Activated CD4-positive, CD25-positive, alpha-beta regulatory T cell treated with anti-CD3 and anti-CD28 coated beads, Interleukin-2, amount 50 U/mL, for 16 hours (primary cell): Measurements from ENCODE around the gene SHISA5.
"Not testable (repeated sequence)": the region's sequence is repeated elsewhere in the genome, so short reads cannot be mapped to it uniquely, and the experiment has no call there.

Experiments
- DNase-seq: peaks from one replicate; pipeline ENCODE4 v3.0.0-alpha.2; 2020; ENCODE audit warnings: low read depth, low spot score

The SHISA5 gene

DNA sequence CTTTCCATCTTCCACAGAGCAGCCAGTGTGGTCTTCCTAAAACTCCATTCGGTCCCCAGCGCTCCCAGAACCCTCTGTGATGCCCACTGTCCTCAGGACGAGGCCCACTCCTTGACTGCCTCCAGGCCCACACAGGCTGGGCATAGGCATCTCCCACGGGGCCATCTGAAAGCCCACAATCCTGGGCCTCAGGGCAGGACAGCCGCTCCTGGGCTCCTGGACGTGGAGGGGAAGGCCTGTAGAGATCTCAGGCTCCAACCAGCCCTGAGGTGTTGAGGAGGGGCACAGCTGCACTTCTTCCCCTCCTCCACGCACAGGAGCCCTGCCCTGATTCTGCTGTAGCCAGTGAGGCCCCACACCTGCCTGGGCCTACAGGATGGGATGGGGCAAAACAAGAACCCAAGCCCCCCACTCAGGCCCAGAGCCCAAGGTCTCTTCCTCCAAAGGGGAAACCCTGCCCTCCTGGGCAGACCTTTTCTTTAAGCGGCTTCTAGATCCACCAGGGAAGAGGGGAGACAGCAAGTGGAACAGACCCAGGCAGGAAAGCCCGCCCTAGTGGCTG lies 25.9 kb downstream of the SHISA5 start:
- no peak for DNase-seq

DNA sequence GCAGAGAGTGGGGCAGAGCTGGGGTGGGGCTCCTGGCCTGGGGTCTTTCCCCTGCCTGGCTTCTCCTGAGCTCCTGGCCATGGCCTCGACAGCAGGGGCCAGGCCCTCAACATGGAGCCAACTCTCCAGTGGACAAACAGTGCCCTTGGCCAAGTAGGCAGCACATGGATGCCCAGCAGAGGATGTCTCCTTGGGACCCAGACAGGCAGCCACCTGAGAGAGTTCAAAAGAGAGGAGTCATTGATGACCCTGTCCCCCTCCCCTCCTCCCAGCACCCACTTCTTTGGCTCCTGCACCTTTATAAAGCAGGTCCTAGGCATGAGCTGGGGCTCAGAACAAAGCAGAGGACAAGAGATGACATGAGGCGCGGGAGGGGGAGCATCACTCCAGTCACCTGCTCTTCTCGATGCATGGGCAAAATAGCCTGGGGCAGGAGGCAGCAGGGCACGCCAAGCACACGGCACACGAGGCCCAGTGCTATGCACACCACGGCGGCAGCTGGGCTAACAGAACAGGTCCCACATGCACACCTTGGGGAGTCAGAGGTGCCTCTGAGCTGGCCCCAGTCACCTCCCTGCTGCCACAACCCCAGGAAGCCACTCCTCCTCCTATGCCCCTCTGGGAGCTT lies 27.4 kb downstream of the SHISA5 start:
- no peak for DNase-seq

DNA sequence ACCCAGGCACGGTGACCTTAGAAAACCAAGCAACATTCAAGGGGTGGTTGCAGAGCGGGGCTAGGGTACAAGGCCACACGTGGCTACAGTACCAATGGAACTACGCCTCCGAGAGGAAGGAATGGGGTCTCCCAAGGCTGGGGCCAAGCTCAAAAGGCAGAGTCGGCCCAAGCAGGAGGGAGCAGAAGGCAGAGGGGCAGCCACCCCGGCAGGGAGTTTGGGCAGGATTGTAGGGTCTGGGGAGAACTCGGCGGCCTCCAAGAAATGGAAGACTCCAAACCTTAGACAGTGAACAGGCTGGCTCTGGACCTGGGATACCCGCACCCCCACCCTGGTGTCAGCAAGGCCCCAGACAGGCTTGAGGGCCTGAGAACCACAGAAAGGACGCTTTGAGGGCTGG lies 28.8 kb downstream of the SHISA5 start:
- no peak for DNase-seq

DNA sequence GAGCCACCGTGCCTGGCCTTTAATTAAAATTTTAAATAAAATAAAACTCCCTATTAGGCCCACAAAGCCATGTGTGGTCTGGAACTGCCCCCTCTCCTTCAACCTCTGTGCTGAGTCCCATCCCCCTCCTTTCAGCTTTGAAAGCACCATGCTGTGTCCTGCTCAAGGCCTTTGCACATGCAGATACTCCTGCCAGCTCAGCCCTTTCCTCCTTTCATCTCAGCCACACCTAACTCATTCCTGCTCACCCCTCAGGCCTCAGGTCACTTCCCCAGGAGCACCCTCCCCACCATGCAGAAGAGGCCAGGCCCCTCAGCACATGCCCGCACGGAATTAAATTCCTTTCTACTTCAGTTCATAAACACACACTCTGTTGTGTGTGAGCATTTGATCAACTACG lies 29.4 kb downstream of the SHISA5 start:
- no peak for DNase-seq

DNA sequence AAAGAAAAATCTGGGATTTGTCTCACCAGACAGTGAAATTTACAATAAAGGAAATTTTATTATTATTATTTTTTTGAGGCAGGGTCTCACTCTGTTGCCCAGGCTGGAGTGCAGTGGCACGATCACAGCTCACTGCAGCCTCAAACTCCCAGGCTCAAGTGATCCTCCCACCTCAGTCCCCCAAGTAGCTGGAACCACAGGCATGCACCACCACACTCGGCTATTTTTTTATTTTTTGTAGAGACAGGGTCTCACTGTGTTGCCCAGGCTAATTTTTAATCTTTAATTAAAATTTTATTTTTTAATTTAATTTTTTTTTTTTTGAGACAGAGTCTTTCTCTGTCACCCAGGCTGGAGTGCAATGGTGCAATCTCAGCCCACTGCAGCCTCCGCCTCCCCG lies 29.9 kb downstream of the SHISA5 start:
- not testable (repeated sequence) for DNase-seq

DNA sequence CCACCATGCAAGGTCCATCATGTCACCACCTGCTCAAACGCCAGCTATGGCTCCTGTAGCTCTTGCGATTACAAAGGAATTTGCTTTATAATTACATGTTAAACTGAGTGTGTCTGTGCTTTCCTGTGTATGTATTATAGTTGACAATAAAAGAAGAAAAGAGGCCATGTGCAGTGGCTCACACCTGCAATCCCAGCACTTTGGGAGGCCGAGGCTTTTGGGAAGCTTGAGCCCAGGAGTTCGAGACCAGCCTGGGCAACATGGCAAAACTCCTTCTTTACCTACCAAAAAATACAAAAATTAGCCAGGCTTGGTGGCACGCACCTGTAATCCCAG lies 30.4 kb downstream of the SHISA5 start:
- DNase-seq, result no peak

DNA sequence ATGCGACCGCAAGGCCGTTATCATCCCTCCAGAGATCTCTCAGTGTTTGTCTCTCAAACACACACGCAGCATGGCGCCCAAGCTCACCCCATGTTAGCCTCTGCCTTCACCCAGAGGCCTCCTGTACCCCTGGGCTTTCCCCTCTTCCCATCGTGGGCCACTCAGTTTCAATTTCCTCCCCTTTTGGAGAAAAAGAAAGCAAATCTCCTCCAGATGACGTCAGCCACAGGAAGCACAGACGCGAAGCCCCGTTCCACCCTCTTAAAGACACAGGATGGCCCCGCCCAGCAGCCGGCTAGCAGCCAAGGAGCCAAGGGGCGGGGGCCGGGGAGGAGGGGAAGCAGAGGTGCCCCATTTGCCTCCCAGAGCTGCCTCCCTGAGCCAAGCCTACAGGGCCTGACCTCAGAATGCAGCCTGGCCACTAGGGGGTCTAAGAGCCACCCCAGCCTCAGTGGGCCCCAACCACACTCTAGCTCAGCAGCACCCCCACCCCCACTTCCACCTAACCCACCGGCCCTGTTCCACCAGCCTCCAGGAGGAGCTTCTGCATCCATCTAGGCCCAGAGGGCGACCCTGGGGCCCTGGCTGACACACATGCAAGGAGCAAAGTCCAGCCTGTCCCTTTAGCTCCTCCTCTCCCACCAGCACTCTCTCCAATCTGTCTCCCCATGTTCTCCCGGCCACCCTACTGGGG lies 30.9 kb downstream of the SHISA5 start:
- peak; percentile 88 for DNase-seq

DNA sequence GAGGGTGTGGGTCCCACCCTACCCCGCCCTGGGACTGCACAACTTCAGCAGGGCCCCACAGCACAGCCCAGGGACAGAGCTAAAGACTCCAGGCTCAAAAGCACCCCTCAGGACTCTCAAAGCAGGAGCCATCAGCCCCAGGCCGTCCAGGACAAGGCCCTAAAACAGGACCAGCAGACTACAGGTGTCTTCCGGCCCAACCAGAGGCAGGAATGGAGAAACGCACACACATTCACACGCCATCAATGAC lies 31.4 kb downstream of the SHISA5 start:
- DNase-seq, result no peak

DNA sequence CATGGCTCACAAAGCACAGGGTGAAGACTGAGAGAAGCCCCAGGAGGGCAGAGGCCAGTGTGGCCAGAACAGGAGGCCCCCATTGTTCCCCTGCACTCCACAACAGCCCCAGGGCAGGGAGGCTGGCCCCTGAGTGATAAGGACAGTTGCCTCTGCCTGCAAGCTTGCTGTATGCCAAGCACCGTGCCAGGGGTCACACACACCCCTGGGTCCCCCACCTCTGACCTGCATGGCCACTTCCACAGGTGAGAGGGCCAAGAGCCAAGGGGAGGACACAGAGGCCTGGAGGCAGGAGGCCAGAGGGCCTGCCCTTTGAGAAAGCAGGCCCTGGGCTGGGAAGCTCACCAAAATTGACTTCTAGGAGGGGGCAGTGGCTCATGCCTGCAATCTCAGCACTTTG lies 33.7 kb downstream of the SHISA5 start:
- DNase-seq, result no peak

DNA sequence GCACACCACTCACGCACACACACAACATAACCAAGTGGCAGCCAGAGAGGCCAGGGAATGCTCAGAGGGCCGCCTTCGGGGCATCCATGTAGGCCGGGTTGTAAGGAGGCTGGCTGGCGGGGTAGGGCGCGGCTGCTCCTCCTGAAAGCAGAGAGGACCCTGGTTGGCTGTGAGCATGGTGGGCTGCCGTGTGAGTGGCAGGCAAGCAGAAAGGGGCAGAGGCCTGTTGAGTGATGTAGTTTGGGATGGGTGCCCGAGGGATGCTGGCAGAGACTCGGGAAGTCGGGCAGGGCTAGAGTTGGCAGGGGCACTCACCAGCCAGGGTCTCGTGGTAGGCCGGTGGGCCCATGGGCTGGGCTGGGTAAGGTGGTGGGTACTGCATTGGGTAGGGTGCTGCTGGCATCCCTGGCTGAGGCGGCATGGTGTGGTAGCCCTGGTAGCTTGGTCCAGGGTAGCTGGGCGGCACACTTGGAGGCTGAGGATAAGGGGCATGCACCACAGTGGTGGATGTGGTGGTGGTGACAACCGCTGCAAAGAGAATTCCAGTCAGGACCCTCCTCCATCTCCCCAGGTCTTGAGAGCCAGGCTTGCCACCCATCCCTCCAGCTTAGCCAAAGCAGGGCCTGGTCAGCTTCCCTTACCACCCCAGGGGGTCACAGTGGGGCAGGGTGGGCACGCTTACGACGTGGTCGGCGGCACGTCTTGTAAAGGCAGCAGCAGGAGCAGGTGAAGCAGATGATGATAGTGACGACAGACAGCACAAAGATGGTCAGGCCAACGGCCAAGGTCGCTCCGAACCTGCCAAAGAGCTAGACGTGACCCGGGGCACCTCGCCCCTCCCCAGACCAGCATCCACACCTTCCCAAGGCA lies 34.7 kb downstream of the SHISA5 start:
- DNase-seq, result no peak

DNA sequence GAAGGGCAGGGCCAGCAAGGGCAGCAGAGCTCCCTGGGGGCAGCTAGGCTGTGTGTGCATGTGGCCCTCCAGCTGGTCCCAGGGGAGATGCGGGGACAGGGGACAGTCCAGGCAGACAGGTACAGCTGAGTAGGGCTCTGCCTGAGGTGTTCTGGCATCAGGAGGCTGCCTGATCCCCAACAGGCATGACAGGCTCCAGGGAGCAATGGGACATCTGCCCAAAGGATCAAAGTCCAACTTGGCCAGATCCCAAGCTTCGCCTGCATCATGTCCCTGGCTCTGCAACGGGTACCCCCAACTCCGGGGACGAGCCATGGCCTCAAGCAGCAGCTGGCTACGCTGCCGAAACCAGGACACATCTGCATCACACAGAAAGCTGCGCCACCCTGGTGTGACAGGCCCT lies 35.6 kb downstream of the SHISA5 start:
- no peak for DNase-seq

DNA sequence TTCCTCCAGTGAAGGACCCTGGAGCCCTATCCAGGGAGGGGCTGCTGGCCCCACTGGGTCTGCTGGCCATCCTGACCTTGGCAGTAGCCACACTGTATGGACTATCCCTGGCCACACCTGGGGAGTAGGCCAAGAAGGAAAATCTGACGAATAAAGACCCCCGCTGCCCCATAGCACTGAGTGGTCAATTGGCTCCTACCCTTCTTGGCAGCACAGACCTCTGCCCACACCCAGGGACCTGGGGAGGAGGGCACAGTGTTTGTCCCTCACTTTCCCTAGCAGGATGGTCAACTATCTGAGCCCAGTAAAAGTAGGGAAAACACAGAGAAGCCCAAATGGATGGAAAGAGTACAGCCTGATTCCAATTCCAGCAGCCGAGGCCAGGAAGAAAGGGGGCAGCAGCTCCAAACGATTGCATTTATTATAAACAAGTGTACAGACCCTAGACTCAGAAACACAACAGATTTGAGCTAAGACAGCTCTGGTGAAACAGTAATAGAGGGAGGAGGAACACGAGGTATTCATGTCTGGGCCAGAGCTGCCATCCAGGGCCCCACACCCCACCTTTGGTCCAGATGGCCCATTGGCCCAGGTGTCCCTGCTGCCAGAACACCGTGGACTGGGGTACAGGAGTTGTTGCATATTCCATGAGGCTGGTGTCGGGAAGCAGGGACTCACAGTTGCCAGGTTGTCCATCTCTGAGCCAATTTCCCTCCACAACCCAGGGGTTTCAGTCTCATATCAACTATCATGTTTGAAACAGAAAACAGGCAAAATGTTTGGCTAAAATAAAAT lies 36.3 kb downstream of the SHISA5 start:
- no peak for DNase-seq

DNA sequence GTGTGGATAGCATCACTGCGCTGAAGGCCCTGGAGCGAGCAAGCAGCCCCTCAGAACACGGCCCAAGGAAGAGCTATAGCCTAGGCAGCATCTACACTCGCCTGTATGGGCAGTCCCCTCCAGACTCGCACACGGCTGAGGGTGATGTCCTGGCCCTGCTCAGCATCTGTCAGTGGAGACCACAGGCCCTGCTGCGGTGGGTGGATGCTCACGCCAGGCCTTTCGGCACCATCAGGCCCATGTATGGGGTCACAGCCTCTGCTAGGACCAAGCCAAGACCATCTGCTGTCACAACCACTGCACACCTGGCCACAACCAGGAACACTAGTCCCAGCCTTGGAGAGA lies 36.9 kb downstream of the SHISA5 start:
- DNase-seq, result no peak

DNA sequence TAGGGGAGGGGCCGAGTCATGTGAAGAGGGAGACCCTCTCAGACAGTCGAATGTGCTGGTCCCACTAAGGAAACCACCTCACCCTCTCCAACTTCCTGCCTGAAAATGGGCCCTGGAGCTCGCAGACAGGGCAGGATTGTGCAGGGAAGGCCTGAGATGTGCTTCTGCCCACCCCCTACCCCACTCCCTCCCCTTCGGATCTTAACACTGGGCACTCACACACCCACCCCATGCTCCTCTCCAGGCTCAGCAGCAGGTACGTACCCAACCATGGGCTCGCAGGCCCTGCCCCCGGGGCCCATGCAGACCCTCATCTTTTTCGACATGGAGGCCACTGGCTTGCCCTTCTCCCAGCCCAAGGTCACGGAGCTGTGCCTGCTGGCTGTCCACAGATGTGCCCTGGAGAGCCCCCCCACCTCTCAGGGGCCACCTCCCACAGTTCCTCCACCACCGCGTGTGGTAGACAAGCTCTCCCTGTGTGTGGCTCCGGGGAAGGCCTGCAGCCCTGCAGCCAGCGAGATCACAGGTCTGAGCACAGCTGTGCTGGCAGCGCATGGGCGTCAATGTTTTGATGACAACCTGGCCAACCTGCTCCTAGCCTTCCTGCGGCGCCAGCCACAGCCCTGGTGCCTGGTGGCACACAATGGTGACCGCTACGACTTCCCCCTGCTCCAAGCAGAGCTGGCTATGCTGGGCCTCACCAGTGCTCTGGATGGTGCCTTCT lies 37.4 kb downstream of the SHISA5 start:
- no peak for DNase-seq

DNA sequence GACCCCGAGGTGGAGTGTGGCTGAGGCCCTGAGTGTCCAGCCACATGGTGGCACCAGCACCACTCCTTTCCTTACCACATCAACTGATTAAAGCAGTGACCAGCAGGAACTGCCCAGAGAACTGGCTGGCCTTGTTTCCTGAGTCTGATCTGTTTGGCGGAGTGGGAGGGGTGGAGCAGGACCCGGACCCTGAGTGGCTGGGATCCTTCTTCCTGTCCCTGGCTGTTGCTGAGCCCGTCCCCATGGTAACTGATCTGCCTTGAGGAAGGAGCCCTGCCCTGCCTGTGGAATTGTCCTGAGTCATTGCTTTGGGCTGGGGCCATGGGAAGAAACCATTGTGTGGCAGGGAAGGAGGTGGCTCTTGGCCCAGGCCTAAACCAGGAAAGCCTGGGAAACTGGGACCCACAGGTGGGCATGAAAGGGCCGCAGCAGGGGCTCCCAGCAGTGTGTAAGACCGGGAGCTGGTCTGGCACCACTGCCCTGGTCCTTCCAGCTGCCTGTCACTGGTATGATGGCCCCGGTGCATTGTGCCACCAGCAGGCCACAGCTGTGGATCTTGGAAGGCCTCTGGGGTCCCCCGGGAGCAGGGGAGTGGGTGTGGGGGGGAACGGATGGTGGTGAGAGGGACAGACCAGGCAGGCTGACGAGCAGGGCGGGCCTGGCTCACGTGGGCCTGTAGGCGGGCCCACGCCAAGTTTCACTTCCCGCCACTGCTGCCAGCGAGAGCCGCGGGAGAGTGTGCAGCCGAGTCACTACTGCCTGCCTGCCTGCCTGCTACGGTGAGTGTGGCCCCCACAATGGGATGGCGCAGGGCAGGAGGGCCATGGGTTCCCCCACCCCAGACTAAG lies 38.2 kb downstream of the SHISA5 start:
- peak; percentile 54 for DNase-seq

DNA sequence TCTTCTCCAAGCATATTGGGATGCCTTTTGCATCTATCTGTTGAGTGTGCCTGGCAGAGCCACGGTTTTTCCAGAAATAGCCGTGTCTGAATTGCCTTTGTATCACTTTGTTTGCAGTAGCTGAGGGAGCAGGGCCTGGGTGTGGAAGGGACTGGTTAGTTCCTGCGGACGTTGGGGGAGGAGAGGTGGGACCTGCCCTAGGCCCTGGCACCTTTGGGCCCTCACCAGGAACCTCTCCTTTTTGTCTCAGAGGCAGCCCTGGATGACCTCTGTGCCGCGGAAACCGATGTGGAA lies 38.8 kb downstream of the SHISA5 start:
- no peak for DNase-seq

DNA sequence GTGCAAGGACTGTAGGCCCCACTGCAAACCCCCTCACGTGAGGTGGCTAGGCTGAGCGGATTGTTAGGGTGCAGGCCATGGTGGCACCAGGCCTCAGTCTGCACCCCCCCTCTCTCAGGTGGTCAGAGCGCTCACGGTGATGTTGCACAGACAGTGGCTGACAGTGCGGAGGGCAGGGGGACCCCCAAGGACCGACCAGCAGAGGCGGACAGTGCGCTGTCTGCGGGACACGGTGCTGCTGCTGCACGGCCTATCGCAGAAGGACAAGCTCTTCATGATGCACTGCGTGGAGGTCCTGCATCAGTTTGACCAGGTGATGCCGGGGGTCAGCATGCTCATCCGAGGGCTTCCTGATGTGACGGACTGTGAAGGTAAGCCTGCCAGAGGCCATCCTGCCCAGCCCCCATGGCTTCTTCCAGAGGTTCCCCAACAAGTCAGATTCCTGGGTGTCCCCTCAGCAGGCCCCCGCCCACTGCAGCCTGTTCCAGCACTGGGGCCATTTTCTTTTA lies 39.2 kb downstream of the SHISA5 start:
- no peak for DNase-seq

DNA sequence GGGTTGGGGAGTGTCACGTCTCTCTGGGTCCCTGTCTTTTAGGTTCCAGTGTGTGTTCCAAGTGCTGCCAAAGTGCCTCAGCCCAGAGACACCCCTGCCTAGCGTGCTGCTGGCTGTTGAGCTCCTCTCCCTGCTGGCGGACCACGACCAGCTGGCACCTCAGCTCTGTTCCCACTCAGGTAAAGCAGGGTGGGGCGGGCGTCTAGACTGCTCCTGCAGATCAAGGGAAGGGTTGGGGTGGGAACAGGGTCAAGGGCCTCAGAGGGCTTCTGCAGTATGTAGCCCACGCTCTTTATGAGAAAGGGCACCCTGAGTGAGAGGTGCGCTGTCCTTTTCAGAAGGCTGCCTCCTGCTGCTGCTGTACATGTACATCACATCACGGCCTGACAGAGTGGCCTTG lies 40.3 kb downstream of the SHISA5 start:
- DNase-seq, result no peak

DNA sequence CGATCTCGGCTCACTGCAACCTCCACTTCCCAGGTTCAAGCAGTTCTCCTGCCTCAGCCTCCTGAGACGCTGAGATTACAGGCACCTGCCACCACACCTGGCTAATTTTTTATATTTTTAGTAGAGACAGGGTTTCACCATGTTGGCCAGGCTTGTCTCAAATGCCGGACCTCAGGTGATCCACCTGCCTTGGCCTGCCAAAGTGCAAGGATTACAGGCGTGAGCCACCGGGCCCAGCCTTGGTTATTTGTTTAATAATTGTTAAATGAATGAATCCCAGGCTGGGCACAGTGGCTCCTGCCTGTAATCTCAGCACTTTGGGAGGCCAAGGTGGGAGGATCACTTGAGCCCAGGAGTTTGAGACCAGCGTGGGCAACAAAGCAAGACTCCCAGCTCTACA lies 42.2 kb downstream of the SHISA5 start:
- DNase-seq, result not testable (repeated sequence)

DNA sequence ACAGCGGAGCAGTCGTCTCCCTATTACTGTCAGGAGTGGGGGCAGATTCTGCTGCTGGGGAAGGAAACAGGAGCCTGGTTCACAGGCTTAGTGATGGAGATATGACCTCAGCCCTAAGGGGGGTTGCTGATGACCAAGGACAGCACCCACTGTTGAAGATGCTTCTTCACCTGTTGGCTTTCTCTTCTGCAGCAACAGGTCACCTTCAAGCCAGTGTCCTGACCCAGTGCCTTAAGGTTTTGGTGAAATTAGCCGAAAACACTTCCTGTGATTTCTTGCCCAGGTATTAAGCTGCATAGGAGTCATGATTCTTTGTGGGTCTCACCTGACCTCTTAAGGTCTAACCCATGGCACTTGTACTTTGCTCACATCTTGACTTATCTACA lies 43.5 kb downstream of the SHISA5 start:
- DNase-seq, result no peak
